ENCODE measurements around the gene TMBIM4. TPM values are rescaled to one million over a fixed set of nuclear protein-coding genes. Genes with fewer than 3 reads are reported as not detected.

TMBIM4 gene
- total RNA-seq, 1 experiment from 2014 or later = 18.4 TPM

DNA sequence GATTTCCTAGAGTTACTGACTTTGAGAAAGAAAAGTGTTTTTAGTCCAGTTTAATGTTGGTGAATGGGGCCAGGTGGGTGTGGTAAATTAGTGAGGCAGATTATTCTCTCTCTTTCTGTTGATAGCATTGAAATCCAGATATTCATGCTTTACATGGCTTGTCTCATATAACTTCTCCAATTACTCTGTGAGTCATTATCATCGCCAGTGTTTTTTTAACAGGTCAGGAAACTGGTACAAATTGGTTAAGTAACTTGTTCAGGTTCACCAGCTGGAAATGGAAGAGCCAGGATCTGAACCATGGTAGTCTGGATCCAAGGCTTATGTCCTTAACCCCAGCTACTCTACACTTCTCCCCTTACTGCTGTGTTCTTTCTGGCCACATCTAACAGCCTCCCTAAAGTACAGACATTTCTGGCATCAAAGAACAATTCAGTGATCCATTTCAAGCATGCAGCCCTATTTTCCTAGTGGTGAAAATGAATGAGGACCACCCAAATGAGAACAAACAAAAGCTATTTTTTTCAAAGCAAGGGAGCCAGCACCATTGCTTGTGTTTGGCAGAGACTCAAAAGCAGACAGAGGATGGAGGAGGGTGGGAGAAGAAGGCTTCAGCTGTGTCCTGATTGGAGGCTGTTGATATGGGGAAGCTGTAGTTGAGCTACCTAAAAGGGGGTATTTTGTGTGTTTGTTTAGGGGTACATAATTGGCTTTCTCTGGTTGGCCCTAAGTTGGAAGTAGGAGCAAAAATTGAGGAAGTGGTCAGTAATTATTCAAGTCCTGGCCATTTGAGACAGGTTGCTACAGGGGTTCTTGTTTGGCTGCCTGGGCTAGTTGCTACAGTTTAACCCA, 20.9 kb upstream of the TMBIM4 start:
- Mint-ChIP-seq H3K27ac (no peak overlapping the region), H3K4me3 (no peak overlapping the region), H3K36me3 (ENCODE audit: insufficient read depth in 1 of 3, low read depth in 3 of 3) (no peaks in the 10 kb centered on the region; a peak in 1 of 7 replicates), H3K9me3 (no peaks in the 10 kb centered on the region; a peak in 1 of 5 replicates), H3K27me3 (ENCODE audit: low read depth) (peaks cover 57% of the 10 kb centered on the region), H3K4me1 (no peaks in the 10 kb centered on the region)
- no peak overlapping the region for H2BK15ac ChIP-seq (ENCODE audit: low read depth, low read length)
- no peak overlapping the region for H2AFZ ChIP-seq (ENCODE audit: low read length)
- no peak overlapping the region for H3K56ac ChIP-seq (ENCODE audit: insufficient read length, low read depth, low read length)
- H2BK12ac ChIP-seq (ENCODE audit: insufficient read length, low read depth, low read length) = no peak overlapping the region
- no peak overlapping the region for H3K23ac ChIP-seq (ENCODE audit: insufficient read length, low read depth, low read length)
- DNase-seq = no peak
- no peaks in the 10 kb centered on the region for H3K79me2 ChIP-seq (ENCODE audit: insufficient read depth, low read length)
- H3T11ph ChIP-seq (ENCODE audit: low read length) = no peak overlapping the region
- no peak overlapping the region for H3K4me2 ChIP-seq (ENCODE audit: insufficient read depth, insufficient read length, low read length)
- WGBS (ENCODE audit: extremely low coverage, insufficient read length, low lambda C conversion rate) = no CpG with 5 or more reads among the region's 1 CpG
- H2BK5ac ChIP-seq (ENCODE audit: insufficient read length, low read length) = no peak overlapping the region
- H3K23me2 ChIP-seq (ENCODE audit: insufficient read length, low read depth, low read length, poor library complexity, severe bottlenecking) = peaks cover 8% of the 10 kb centered on the region
- H4K91ac ChIP-seq (ENCODE audit: insufficient read length, low read depth, low read length) = no peak overlapping the region
- H3K27ac ChIP-seq (ENCODE audit: insufficient read length, low read depth, low read length) = no peak overlapping the region
- no peak overlapping the region for H3K14ac ChIP-seq (ENCODE audit: insufficient read depth, low read length)
- no peak overlapping the region for H4K5ac ChIP-seq (ENCODE audit: insufficient read length, low read depth, low read length)
- no peak overlapping the region for H2BK20ac ChIP-seq (ENCODE audit: low read depth, low read length, poor library complexity, severe bottlenecking)
- H3K9ac ChIP-seq (ENCODE audit: extremely low read depth, insufficient read length, low read length) = no peak overlapping the region
- no peaks in the 10 kb centered on the region for H3K9me3 ChIP-seq (ENCODE audit: control insufficient read depth, low read depth, low read length)
- H2BK120ac ChIP-seq (ENCODE audit: low read depth, low read length, poor library complexity, severe bottlenecking) = no peak overlapping the region
- no peak overlapping the region for H3K18ac ChIP-seq (ENCODE audit: insufficient read length, low read depth, low read length)
- H3K4ac ChIP-seq (ENCODE audit: low read depth, low read length) = no peak overlapping the region
- TF ChIP-seq, protein P1, sequence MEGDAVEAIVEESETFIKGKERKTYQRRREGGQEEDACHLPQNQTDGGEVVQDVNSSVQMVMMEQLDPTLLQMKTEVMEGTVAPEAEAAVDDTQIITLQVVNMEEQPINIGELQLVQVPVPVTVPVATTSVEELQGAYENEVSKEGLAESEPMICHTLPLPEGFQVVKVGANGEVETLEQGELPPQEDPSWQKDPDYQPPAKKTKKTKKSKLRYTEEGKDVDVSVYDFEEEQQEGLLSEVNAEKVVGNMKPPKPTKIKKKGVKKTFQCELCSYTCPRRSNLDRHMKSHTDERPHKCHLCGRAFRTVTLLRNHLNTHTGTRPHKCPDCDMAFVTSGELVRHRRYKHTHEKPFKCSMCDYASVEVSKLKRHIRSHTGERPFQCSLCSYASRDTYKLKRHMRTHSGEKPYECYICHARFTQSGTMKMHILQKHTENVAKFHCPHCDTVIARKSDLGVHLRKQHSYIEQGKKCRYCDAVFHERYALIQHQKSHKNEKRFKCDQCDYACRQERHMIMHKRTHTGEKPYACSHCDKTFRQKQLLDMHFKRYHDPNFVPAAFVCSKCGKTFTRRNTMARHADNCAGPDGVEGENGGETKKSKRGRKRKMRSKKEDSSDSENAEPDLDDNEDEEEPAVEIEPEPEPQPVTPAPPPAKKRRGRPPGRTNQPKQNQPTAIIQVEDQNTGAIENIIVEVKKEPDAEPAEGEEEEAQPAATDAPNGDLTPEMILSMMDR (conservative IDR thresholded peaks at IDR 0.05) = no peak
- no peaks in the 10 kb centered on the region for H3K4me1 ChIP-seq (ENCODE audit: insufficient read depth, low read length)
- no peaks in the 10 kb centered on the region for H4K20me1 ChIP-seq (ENCODE audit: control insufficient read depth, insufficient read depth, insufficient read length)
- H4K8ac ChIP-seq (replicated peaks; ENCODE audit: insufficient read length, low read depth, low read length) = no peak overlapping the region
- no peak overlapping the region for H2AK5ac ChIP-seq (ENCODE audit: insufficient read length, low read length)
- H3K27me3 ChIP-seq (ENCODE audit: insufficient read depth, low read length) = peaks cover 15% of the 10 kb centered on the region; the same call in 1 of the 2 replicates
- no peaks in the 10 kb centered on the region for H3K79me1 ChIP-seq (ENCODE audit: insufficient read depth, low read depth, low read length, poor library complexity, severe bottlenecking)
